Left ventricle myocardium inferior (tissue), 1 donor: Measurements from ENCODE around the gene PDE9A. TPM values are rescaled to one million over a fixed set of nuclear protein-coding genes. Genes with fewer than 3 reads are reported as not detected.

ENCODE experiments used
- DNase-seq: peaks from one replicate; pipeline ENCODE4 v3.0.0-alpha.2; 2020
- H3K27ac ChIP-seq: fragments of 200-600 bp; replicated peaks from 2 replicates; pipeline ENCODE4 v1.8.0; 2021
- H3K27me3 ChIP-seq: fragments of 200-600 bp; 2 replicates; pipeline ENCODE4 v1.8.0; 2021; ENCODE audit warnings: low read depth
- H3K36me3 ChIP-seq: fragments of 200-600 bp; 2 replicates; pipeline ENCODE4 v1.8.0; 2021
- H3K4me1 ChIP-seq: fragments of 200-600 bp; 2 replicates; pipeline ENCODE4 v1.8.0; 2021
- H3K4me3 ChIP-seq: fragments of 200-600 bp; 2 replicates; pipeline ENCODE4 v1.8.0; 2021; ENCODE audit warnings: mild to moderate bottlenecking, moderate library complexity
- H3K9me3 ChIP-seq: fragments of 200-600 bp; replicated peaks from 2 replicates; pipeline ENCODE4 v1.8.0; 2021
- CTCF ChIP-seq: fragments of 200-600 bp; IDR thresholded peaks from 2 replicates; pipeline ENCODE4 v1.8.0; 2021; ENCODE audit warnings: antibody characterized with exemption, mild to moderate bottlenecking, borderline replicate concordance
- intact Hi-C: fragments of 100-400 bp; cut with micrococcal nuclease; formaldehyde crosslinking; loops from one replicate; pipeline ENCODE4 v1.11.0; 2022
- total RNA-seq: library from RNA; stranded (reverse); fragmentation: NEBNext Ultra II Directional; extraction: Animal tissue kit (Norgen Biotek cat#: 25700); gene quantifications from one replicate; pipeline ENCODE4 v1.2.1, GENCODE V29; 2021
- donor health status: DM: no; HTN: yes; CAD: no; lungs with severe emphysema.

PDE9A gene
- total RNA-seq, 1 donor from 2014 or later, result 3.2 TPM

- TF ChIP-seq CTCF, result no peak
- Histone ChIP-seq H3K27me3 (peaks cover 79% of the 10 kb centered on the region), H3K27ac (no peak overlapping the region), H3K4me3 (no peak overlapping the region), H3K9me3 (no peaks in the 10 kb centered on the region), H3K4me1 (no peaks in the 10 kb centered on the region), H3K36me3 (no peaks in the 10 kb centered on the region)
- intact Hi-C loops, result no loop called here
- DNase-seq, result no peak
Observed at GRCh38 chr21:42633858-42634257, 19.6 kb upstream of the PDE9A start.

- Histone ChIP-seq H3K9me3 (no peaks in the 10 kb centered on the region), H3K4me1 (peaks cover 7% of the 10 kb centered on the region), H3K27ac (no peak overlapping the region), H3K4me3 (no peak overlapping the region), H3K27me3 (peaks cover 97% of the 10 kb centered on the region), H3K36me3 (no peaks in the 10 kb centered on the region)
- DNase-seq, result no peak
- intact Hi-C loops, result no loop called here
- TF ChIP-seq CTCF, result no peak
Observed at GRCh38 chr21:42635848-42636519, 17.4 kb upstream of the PDE9A start.

GRCh38 chr21:42636520-42637266 is 16.7 kb upstream of the PDE9A start:
- peaks cover 12% of the 10 kb centered on the region for H3K4me1 ChIP-seq
- no peak for TF ChIP-seq CTCF
- H3K4me3 ChIP-seq, result no peak overlapping the region
- no peak overlapping the region for H3K27ac ChIP-seq
- intact Hi-C loops, result no loop called here
- DNase-seq, result no peak
- H3K9me3 ChIP-seq, result no peaks in the 10 kb centered on the region
- H3K27me3 ChIP-seq, result peaks cover 97% of the 10 kb centered on the region
- no peaks in the 10 kb centered on the region for H3K36me3 ChIP-seq

DNA sequence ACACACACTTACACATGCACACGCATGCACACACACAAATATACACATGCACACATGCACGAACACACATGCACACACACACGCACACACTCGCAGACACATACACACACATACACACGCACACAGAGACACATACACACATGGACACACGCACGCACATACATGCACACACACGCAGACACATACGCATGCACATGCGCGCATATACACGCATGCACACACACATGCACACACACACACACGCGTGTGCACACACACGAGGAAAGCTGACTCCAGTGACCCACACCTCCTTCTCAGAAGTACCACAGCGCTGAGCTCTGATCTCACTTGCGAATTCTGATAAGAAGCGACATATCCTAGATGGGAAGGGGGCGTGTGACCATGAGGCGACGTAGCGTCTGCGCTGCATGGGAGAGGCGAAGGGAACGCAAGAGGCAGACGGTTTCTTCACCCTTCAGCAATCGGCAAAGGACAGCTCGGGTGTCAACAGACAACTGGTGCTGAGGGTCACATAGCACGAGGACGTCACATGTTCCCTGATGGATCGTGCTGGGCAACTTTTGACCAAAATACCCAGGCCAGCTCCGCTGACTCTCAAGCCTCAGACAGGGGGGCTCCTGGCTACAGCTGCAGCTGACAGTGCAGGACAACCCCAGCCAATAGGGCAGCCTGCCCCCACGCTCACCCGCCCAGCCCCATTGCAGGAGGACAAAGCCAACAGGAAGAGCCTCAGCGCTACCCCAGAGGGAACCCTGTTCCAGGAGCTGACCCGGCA is 16.0 kb upstream of the PDE9A start:
- no peaks in the 10 kb centered on the region for H3K36me3 ChIP-seq
- intact Hi-C loops, result no loop called here
- H3K27me3 ChIP-seq, result peaks cover 97% of the 10 kb centered on the region
- DNase-seq, result no peak
- no peaks in the 10 kb centered on the region for H3K9me3 ChIP-seq
- H3K4me1 ChIP-seq, result peaks cover 12% of the 10 kb centered on the region
- no peak overlapping the region for H3K27ac ChIP-seq
- no peak for TF ChIP-seq CTCF
- H3K4me3 ChIP-seq, result no peak overlapping the region

DNA sequence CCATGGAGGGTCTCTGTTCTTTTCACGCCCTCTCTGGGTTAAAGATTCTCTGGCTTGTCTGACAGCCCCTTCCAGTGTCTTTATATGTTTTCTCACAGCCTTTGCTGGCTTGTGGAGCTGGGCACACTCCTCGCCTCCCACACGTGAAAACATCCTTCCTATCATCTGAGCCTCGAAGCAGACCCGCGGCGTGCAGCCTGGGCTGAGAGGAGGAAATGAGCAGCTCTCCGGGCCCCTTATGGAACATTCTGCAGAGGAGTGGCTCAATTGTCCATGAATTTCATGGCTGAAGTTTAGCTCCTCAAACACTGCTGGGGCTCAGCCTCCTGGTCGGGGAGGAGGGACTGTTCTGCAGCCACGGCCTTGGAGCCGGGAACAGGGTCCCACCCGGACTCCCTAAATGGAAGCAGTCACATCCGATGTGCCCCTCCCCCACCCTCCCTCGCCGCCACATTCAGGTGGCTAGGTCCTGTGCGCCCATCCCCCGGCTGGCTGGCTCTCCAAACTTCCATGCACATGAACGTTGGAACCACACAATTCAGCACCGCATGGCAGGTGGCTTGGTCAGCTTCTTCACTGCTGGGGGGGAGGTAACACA is 15.1 kb upstream of the PDE9A start:
- Histone ChIP-seq H3K4me1 (peaks cover 12% of the 10 kb centered on the region), H3K27ac (no peak overlapping the region), H3K27me3 (peaks cover 96% of the 10 kb centered on the region), H3K4me3 (no peak overlapping the region), H3K36me3 (no peaks in the 10 kb centered on the region), H3K9me3 (no peaks in the 10 kb centered on the region)
- intact Hi-C loops, result no loop called here
- no peak for TF ChIP-seq CTCF
- DNase-seq, result no peak
